Stimulated activated CD4-positive, alpha-beta T cell treated with anti-CD3 and anti-CD28 coated beads, Interleukin-12 subunit alpha, Interleukin-12 subunit beta, amount 100 ng/mL, for 4 hours (primary cell): ENCODE data around the gene KRT10.
A peak's percentile ranks its signal among the peaks of the same experiment; 100 is the strongest.
"Not testable (repeated sequence)": the region's sequence is repeated elsewhere in the genome, so short reads cannot be mapped to it uniquely, and the experiment has no call there.

Source experiments
- DNase-seq: peaks from one replicate; pipeline ENCODE4 v3.0.0-alpha.2; 2020

The KRT10 gene

DNA sequence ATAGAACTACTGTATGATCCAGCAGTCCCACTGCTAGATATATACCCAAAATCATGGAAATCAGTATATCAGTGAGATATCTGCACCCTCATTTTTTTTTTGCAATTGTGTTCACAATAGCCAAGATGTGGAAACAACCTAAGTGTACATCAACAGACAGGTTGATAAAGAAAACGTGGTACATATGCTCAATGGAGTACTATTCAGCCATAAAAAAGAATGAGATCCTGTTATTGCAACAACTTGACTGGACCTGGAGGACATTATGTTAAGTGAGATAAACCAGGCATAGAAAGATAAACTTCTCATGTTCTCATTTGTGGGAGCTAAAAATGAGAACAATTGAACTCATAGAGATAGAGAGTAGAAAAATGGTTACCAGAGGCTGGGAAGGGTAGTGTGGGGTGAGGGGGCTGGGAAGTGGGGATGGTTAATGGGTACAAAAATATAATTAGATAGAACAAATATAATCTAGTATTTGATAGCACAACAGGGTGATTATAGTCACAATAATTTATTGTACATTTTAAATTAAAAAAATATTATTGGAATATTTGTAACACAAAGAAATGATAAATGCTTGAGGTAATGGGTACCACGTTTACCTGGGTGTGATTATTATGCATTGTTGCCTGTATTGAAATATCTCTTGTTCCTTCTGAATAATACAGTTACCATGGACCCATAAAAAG is 7.8 kb upstream of the KRT10 start:
- DNase-seq = no peak

DNA sequence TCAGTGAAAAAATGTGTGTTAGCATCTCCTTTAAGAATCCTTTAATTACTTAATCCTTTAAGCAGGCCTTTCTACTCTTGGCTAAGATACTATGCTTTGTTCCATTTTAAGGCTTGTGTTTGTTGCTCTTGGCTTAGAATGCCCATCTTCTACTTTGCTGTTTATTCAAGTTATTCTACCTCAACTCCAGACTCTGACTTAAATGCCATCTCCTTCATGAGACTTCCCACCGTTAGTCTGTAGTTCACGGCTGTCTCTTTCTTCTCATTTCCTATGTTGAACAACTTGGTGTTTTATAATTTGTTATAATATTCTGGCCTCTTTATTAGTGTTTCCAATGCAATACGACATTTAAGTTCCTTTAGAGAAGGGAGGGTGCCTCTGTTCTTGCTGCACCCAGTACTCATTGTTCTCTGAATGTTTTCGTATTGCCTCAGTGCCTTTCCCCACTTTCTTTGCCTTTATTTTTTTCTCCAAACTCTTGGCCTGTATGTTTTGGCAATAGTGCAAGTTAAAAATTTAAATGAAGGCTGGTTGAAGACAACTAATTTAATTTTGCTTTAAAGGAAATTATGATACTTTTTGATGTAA is 6.1 kb upstream of the KRT10 start:
- DNase-seq = no peak

DNA sequence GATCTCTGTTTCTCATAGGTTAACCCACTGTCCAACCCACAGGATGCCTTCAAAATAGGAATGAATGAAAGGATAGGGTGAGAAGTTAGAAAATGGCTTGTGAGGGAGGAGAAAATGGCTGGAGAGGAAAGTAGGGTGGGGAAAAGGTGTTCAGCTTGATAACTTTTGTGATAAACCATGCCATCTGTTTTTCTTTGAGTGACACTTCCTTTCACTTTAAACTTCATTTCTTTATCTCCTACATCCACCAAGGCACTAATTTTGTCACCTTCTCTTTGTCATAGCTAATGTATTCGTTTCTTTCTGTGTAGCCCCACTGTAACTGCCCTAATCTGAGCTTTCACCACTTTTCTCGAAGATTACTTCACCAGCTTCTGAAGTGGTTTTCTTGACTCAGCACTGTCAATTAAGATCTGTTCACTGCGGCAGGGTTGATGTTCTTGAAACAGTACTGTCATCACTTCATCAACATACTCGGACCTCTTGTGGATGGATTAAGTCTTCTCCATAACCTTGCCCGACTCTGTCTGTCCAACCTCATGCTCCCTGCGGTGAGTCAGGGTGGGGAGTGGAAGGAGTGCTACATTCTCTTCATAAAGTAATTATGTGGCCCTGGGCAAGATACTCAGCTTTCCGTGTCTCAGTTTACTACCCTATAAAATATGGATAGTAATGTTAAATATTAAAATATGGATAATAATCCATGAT is 5.5 kb upstream of the KRT10 start:
- DNase-seq = no peak

- no peak for DNase-seq
Measured at GRCh38 chr17:40825599-40825998, 3.2 kb upstream of the KRT10 start.

- DNase-seq = no peak
Measured at GRCh38 chr17:40824015-40824832, 1.8 kb upstream of the KRT10 start.

DNA sequence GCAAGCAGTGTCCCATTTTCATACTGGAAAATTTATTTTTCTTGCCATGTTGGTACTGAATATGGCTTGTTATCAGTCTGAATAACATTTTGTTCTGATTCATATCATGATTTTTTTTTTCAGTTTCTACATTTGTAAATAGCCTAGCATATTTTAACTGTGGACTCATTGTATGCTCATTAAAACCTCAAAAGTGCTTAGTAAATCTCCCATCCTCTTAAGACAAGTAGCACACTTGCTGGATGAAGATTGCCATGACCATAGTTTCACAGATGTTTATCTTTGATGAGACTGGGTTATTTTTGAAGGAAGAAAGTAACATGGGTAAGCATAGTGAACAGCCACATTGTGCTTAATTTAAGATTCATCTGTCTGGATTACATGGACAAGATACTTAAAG is 878 bp downstream of the KRT10 start:
- DNase-seq = no peak

DNA sequence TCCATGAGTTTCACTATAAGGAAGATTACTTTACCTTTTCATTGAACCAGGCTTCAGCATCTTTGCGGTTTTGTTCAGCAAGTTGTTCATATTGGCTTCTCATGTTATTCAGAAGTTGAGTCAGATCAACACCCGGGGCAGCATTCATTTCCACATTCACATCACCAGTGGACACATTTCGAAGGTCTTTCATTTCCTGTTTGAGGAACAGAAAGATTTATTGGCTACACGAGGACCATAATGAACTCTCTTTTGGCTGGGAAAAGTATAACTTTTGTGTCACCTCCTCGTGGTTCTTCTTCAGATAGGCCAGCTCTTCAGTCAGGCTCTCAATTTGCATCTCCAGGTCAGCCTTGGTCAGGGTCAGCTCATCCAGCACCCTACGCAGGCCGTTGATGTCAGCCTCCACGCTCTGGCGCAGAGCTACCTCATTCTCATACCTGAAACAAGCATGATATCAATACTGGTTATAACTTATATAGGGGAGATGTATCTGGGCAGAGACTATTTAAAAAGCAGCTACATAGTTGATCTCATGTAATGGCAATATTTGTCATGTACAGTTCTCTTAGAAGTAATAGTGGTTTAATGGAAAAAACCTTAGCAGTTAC is 2.1 kb downstream of the KRT10 start:
- no peak for DNase-seq

- no peak for DNase-seq
Measured at GRCh38 chr17:40819528-40820125, 2.8 kb downstream of the KRT10 start.

DNA sequence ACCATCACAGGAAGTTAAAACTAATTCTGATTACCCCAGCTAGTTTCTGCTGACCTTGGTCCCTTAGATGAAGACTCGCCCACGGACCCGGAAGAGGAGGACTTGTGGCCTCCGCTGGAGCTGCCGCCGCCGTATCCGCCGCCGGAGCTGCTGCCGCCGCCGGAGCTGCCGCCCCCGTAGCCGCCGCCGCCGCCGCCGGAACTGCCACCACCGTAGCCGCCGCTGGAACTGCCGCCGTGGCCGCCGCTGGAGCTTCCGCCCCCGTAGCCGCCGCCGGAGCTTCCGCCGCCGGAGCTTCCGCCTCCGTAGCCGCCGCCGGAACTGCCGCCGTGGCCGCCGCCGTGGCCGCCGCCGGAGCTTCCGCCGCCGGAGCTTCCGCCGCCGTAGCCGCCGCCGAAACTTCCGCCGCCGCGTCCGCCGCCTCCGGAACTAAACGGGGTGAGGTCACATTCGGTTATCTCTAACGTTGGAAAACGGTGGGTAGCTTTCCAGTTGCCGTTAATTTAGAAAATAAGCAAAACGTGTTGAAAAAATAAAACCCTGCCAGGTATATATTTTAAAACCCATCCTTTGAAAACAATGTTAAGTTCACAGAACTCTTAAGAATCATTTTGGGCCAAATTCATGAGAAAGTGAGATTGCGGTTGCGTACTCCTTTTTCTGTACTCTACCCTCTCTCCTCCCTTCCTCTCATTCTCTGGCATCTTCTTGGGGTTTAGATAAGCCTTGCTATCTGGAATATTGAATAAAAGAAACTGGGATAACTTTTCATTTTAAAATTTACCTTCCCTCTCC is 3.5 kb downstream of the KRT10 start:
- peak; percentile 78 for DNase-seq

DNA sequence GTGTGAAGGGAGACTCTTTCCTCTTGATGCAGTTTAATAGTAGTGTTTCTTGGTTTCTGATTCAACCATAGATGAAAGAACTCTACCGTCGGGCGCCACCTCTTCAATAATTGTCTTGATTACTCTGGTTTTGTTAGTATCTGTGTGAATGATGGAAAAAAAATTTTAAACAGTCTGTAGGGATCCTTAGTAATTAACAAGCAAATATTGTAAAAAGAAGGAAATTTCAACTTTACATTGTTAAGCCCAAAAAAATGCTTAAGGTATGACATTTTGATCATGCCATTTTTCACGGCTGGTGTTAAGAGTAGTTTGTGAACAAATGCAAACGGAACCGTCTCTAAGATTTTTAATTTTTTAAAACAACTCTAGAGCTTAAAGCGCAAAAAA is 4.1 kb downstream of the KRT10 start:
- DNase-seq = no peak

GRCh38 chr17:40817103-40817682 is 5.2 kb downstream of the KRT10 start:
- no peak for DNase-seq

GRCh38 chr17:40816569-40816968 is 5.8 kb downstream of the KRT10 start:
- DNase-seq = no peak

DNA sequence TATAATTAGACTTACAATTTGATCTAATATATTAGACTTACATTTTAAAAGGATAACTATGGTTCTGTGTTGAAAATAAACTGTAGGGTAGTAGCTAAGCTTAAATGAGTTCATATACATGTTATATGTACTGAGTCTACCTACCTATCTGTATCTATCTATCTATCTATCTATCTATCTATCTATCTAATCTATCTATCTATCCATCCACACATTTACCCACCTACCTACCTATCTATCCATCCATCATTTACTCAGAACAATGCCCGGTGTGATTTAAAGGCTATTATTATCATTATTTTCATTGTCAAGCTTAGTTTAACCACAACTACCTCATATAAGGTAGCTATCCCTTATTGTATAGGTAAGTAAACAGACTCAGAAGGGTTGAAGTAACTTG is 7.0 kb downstream of the KRT10 start:
- no peak for DNase-seq

DNA sequence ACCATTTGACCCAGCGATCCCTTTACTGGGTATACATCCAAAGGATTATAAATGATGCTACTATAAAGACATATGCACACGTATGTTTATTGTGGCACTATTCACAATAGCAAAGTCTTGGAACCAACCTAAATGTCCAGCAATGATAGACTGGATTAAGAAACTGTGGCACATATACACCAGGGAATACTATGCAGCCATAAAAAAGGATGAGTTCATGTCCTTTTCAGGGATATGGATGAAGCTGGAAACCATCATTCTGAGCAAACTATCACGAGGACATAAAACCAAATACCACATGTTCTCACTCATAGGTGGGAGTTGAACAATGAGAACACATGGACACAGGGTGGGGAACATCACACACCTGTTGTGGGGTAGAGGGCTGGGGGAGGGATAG is 7.8 kb downstream of the KRT10 start:
- DNase-seq = not testable (repeated sequence)

GRCh38 chr17:40813804-40814203 is 8.6 kb downstream of the KRT10 start:
- no peak for DNase-seq

GRCh38 chr17:40812639-40813038 is 9.8 kb downstream of the KRT10 start:
- DNase-seq = no peak

DNA sequence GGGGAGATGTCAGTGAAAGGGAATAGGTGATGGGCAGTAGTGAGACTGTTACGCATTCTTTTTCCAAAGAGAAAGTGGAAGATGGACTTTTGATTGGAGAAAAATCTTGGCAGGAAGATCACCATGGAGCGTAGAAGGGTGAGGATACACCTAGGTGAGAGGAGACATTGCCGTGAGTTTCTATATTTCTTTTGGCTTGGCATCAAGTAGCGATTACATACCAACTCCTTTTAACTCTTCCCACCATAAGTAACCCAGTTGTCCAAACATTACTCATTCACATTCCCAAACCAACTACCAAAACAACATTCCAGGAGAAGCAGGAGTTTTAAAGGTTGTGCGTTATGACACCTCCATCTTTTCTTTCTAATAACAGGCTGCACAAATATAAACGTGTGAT is 11.9 kb downstream of the KRT10 start:
- DNase-seq = no peak

- DNase-seq = no peak
Measured at GRCh38 chr17:40809721-40810421, 12.5 kb downstream of the KRT10 start.

DNA sequence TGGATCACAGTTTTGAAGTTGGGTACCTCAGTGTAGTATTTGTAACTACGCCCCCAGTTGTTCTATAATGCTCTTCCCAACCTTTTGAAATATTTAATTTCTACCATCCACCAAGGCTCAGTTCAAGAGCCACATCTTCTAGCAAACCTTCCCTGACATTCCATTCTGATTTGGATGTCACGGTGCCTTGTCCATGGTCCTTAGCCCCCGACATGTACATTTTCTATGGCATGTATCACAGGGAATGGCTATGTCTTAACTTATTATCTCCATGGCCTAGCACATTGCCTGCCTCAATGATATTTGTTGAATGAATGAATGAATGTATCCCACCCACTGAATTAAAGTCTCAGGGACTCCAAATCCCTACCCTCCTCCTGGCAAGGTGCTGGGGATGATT is 16.3 kb downstream of the KRT10 start:
- DNase-seq = no peak

- peak; percentile 70 for DNase-seq
Measured at GRCh38 chr17:40803617-40804082, 18.8 kb downstream of the KRT10 start.

GRCh38 chr17:40801157-40801556 is 21.3 kb downstream of the KRT10 start:
- DNase-seq = no peak
